ENCODE measurements around the gene TBC1D22B. TPM values are rescaled to one million over a fixed set of nuclear protein-coding genes. Genes with fewer than 3 reads are reported as not detected.

Gene TBC1D22B
- total and polyA plus RNA-seq, 9 of the 15 experiments (the other 6 are each of a cell fraction or from before 2014, with no cell fraction given): 4.8 to 24.2 (median 13.5) TPM

- Histone ChIP-seq H3K27me3 (ENCODE audit: control insufficient read depth in 2 of 2, insufficient read depth in 2 of 2, low read length in 2 of 2) (no peaks in the 10 kb centered on the region), H3K36me3 (ENCODE audit: control insufficient read depth, insufficient read depth, low read length) (no peaks in the 10 kb centered on the region; the same call in 2 of the 3 replicates), H3K9me3 (replicated peaks; ENCODE audit: control insufficient read depth, insufficient read depth, low read depth, low read length) (0 out of 2 replicates have a peak, but pooled peaks cover 3% of the 10 kb centered on the region), H2AFZ (ENCODE audit: low read depth, low read length) (peak overlapping the region; percentile 60), H3K79me2 (ENCODE audit: control insufficient read depth, insufficient read depth, low read length) (no peaks in the 10 kb centered on the region), H3K4me3 (no peak overlapping the region), H3K4me1 (replicated peaks in 1 of 2; ENCODE audit: control insufficient read depth in 2 of 2, insufficient read depth in 2 of 2, low read length in 2 of 2) (peaks cover 15 to 57% of the 10 kb centered on the region in 2 experiments), H3K9ac (ENCODE audit: insufficient read depth in 1 of 2, low read depth in 2 of 2, low read length in 2 of 2) (peak overlapping the region in 1 of 2 experiments; percentile 31; a peak in 3 of 4 replicates), H3K4me2 (ENCODE audit: insufficient read depth, low read length) (peak overlapping the region; percentile 22; the same call in 1 of the 2 replicates), H3K9me1 (ENCODE audit: control insufficient read depth, insufficient read depth, low read length) (no peaks in the 10 kb centered on the region), H3K27ac (ENCODE audit: extremely low read depth, low read depth, low read length) (peak overlapping the region; percentile 66), H4K20me1 (replicated peaks; ENCODE audit: control insufficient read depth, insufficient read depth, low read length) (no peaks in the 10 kb centered on the region)
- CTCF ChIA-PET (ENCODE audit: low intra/inter-chr PET ratio): interaction anchor here (0.7 kb wide), 1 partner anchor 69 kb away, joined by 3 read pairs; no protein-coding TSS in a partner anchor
- ATAC-seq: peak; percentile 78
- intact Hi-C loops (cut with micrococcal nuclease): loop anchor here (5.0 kb wide), 1 partner anchor 62 kb away; no protein-coding TSS in a partner anchor
- peak; percentile 97 for FAIRE-seq
- DNase-seq (ENCODE audit: extremely low read depth in 1 of 4, low spot score in 3 of 4): peak; percentile 75 to 98 (median 82)
- BruUV-seq (replicated peaks): no TSS peak
- POLR2A ChIA-PET: interaction anchor here (0.6 to 1.3 kb wide), 5 partner anchors 18 to 193 kb away, joined by 3 to 9 read pairs (median 3); partner anchors contain the start of genes TBC1D22B and TMEM217
- 14% methylated on average over 4 of the region's 4 CpGs for WGBS (ENCODE audit: insufficient coverage, low coverage, missing lambda C conversion rate)
- in situ Hi-C loops (cut with MboI): no loop called here
- TF ChIP-seq LEF1 (IDR thresholded peaks at IDR 0.05) (peak; percentile 81), ZNF436 (CRISPR knock-in tag; IDR thresholded peaks at IDR 0.05) (no peak), ATF1 (CRISPR knock-in tag; IDR thresholded peaks at IDR 0.05) (no peak), ATF1 (tag; IDR thresholded peaks at IDR 0.05) (peak; percentile 53), SMARCA5 (IDR thresholded peaks at IDR 0.05) (no peak), HINFP (tag; conservative IDR thresholded peaks at IDR 0.05; ENCODE audit: low read depth) (peak; percentile 80), ZBTB5 (IDR thresholded peaks at IDR 0.05) (no peak), ZNF584 (CRISPR knock-in tag; IDR thresholded peaks at IDR 0.05; ENCODE audit: low read depth) (no peak; the same call in 1 of the 2 replicates), BMI1 (IDR thresholded peaks at IDR 0.05; ENCODE audit: low read length) (0 out of 2 replicates have a peak, but pooled peaks have one; percentile 21), SIN3B (IDR thresholded peaks at IDR 0.05; ENCODE audit: low read depth) (no peak), POU5F1 (IDR thresholded peaks at IDR 0.05; ENCODE audit: borderline replicate concordance, low read depth, low read length, partially characterized antibody) (no peak), OTX1 (CRISPR knock-in tag; IDR thresholded peaks at IDR 0.05) (0 out of 2 replicates have a peak, but pooled peaks have one; percentile 76), ZNF347 (CRISPR knock-in tag; IDR thresholded peaks at IDR 0.05; ENCODE audit: low read depth) (no peak), ZNF3 (CRISPR knock-in tag; IDR thresholded peaks at IDR 0.05) (no peak), ZNF586 (CRISPR knock-in tag; conservative IDR thresholded peaks at IDR 0.05) (no peak), ATF2 (CRISPR knock-in tag; IDR thresholded peaks at IDR 0.05) (no peak), RAD21 (CRISPR knock-in tag; conservative IDR thresholded peaks at IDR 0.05 in 1 of 2, IDR thresholded peaks at IDR 0.05 in 1 of 2) (peak; percentile 22 to 31; a peak in 3 of 4 replicates)
Measured at GRCh38 chr6:37239950-37240713, 17.4 kb upstream of the TBC1D22B start.
